ENCODE measurements around the gene ADGRD1.

ADGRD1 gene

GRCh38 chr12:131006036-131006735 lies 52.5 kb downstream of the ADGRD1 start:
- in situ Hi-C loops (cut with MboI; ENCODE audit: low pct_unique_long_range_greater_than_20kb, low sequenced_read_pairs, unreplicated experiment), result no loop called here
- DNase-seq (ENCODE audit: low spot score), result no peak

GRCh38 chr12:131007031-131007739 lies 53.5 kb downstream of the ADGRD1 start:
- no peak for DNase-seq (ENCODE audit: low spot score)
- in situ Hi-C loops (cut with MboI; ENCODE audit: low pct_unique_long_range_greater_than_20kb, low sequenced_read_pairs, unreplicated experiment), result no loop called here
- TF ChIP-seq, protein P1, sequence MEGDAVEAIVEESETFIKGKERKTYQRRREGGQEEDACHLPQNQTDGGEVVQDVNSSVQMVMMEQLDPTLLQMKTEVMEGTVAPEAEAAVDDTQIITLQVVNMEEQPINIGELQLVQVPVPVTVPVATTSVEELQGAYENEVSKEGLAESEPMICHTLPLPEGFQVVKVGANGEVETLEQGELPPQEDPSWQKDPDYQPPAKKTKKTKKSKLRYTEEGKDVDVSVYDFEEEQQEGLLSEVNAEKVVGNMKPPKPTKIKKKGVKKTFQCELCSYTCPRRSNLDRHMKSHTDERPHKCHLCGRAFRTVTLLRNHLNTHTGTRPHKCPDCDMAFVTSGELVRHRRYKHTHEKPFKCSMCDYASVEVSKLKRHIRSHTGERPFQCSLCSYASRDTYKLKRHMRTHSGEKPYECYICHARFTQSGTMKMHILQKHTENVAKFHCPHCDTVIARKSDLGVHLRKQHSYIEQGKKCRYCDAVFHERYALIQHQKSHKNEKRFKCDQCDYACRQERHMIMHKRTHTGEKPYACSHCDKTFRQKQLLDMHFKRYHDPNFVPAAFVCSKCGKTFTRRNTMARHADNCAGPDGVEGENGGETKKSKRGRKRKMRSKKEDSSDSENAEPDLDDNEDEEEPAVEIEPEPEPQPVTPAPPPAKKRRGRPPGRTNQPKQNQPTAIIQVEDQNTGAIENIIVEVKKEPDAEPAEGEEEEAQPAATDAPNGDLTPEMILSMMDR (IDR thresholded peaks at IDR 0.05; ENCODE audit: extremely low read depth, insufficient read depth, missing control alignments), result no peak

More at GRCh38 chr12:131006036-131006735, 52.5 kb downstream of the ADGRD1 start:
- TF ChIP-seq, protein P1 (IDR thresholded peaks at IDR 0.05; ENCODE audit: extremely low read depth, insufficient read depth, missing control alignments), result no peak

- TF ChIP-seq, protein P1 (IDR thresholded peaks at IDR 0.05; ENCODE audit: extremely low read depth, insufficient read depth, missing control alignments), result no peak
- in situ Hi-C loops (cut with MboI; ENCODE audit: low pct_unique_long_range_greater_than_20kb, low sequenced_read_pairs, unreplicated experiment), result no loop called here
- no peak for DNase-seq (ENCODE audit: low spot score)
Measured at GRCh38 chr12:131007740-131008117, 54.0 kb downstream of the ADGRD1 start.

DNA sequence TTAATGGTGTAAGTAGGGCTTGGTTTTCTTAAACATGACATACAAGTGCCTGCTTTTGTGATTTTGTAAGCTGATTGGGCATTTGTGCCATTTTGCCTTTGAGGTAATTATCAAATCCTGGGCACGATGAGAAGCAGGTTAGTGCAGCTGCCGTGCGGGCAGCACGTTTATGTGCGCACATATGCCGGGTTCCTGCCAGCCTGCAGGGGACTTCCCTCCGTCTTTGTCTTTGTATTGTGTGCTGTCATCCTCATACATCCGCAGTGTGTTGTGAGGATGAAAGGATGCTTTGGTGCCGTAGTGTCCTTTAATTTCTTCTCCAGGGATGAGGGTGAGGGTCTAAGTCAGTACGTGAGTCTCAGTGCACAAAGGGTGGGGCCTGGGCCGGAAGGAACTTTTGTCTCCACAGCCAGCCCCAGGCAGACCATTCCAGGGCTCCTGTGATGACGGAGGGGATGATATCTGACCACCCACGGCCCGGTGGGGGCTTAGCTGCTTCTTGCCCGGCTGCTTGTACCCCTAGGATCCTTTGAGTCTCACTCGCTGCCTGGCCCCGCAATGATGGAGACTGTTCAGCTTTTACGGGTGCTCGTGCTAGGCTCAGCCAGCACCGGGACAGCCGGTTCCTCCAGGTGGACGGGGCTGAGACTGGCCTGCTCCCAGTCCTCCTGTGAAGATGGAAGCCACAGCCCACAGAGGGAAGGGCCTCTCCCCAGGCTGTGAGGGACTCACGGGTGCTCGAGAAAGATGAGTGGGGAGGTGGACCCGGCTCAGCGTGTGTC lies 54.6 kb downstream of the ADGRD1 start:
- in situ Hi-C loops (cut with MboI; ENCODE audit: low pct_unique_long_range_greater_than_20kb, low sequenced_read_pairs, unreplicated experiment), result no loop called here
- TF ChIP-seq, protein P1 (IDR thresholded peaks at IDR 0.05; ENCODE audit: extremely low read depth, insufficient read depth, missing control alignments), result no peak
- DNase-seq (ENCODE audit: low spot score), result no peak

- in situ Hi-C loops (cut with MboI; ENCODE audit: low pct_unique_long_range_greater_than_20kb, low sequenced_read_pairs, unreplicated experiment), result no loop called here
- DNase-seq (ENCODE audit: low spot score), result no peak
- TF ChIP-seq, protein P1 (IDR thresholded peaks at IDR 0.05; ENCODE audit: extremely low read depth, insufficient read depth, missing control alignments), result no peak
Measured at GRCh38 chr12:131008913-131009270, 55.2 kb downstream of the ADGRD1 start.

GRCh38 chr12:131009595-131010395 lies 56.1 kb downstream of the ADGRD1 start:
- TF ChIP-seq, protein P1 (IDR thresholded peaks at IDR 0.05; ENCODE audit: extremely low read depth, insufficient read depth, missing control alignments), result no peak
- DNase-seq (ENCODE audit: low spot score), result no peak
- in situ Hi-C loops (cut with MboI; ENCODE audit: low pct_unique_long_range_greater_than_20kb, low sequenced_read_pairs, unreplicated experiment), result no loop called here

All from GM13977 (cell line).